ENCODE results near the gene P2RX6.
A peak's percentile ranks its signal among the peaks of the same experiment; 100 is the strongest.

P2RX6 gene

GRCh38 chr22:20980938-20981722 lies 33.8 kb upstream of the P2RX6 start:
- peaks cover 28% of the 10 kb centered on the region for H3K27me3 ChIP-seq (ENCODE audit: control insufficient read depth, insufficient read depth, low read length)
- peak overlapping the region; percentile 84 for H3K4me3 ChIP-seq (ENCODE audit: low read depth, low read length)
- H3K4me1 ChIP-seq (ENCODE audit: control insufficient read depth, insufficient read depth, low read length), result peaks cover 12% of the 10 kb centered on the region; the same call in 1 of the 2 replicates
- peak overlapping the region; percentile 36 for H3K27ac ChIP-seq (ENCODE audit: low read depth, low read length)
- H3K36me3 ChIP-seq (ENCODE audit: control insufficient read depth, insufficient read depth, low read length), result peaks cover 9% of the 10 kb centered on the region
- peaks cover 6% of the 10 kb centered on the region for H3K9me3 ChIP-seq (ENCODE audit: control insufficient read depth, insufficient read depth, low read length)
- no peak overlapping the region for H3K9ac ChIP-seq (ENCODE audit: low read depth, low read length)

- Histone ChIP-seq H3K36me3 (ENCODE audit: control insufficient read depth, insufficient read depth, low read length) (peaks cover 12% of the 10 kb centered on the region), H3K27me3 (ENCODE audit: control insufficient read depth, insufficient read depth, low read length) (peaks cover 25% of the 10 kb centered on the region), H3K4me1 (ENCODE audit: control insufficient read depth, insufficient read depth, low read length) (peaks cover 12% of the 10 kb centered on the region; the same call in 1 of the 2 replicates), H3K27ac (ENCODE audit: low read depth, low read length) (peak within 1 kb of the TSS; percentile 74), H3K9me3 (ENCODE audit: control insufficient read depth, insufficient read depth, low read length) (peaks cover 6% of the 10 kb centered on the region), H3K4me3 (ENCODE audit: low read depth, low read length) (peak within 1 kb of the TSS; percentile 84), H3K9ac (ENCODE audit: low read depth, low read length) (peak within 1 kb of the TSS; percentile 94)
Observed at GRCh38 chr22:20981787-20982562, 33.0 kb upstream of the P2RX6 start, which contains the start of gene LZTR1. TSS of gene LZTR1 (plus strand) at chr22:20982297. CDS start at chr22:20982372, 75 bp downstream.

GRCh38 chr22:20982563-20982882 lies 32.4 kb upstream of the P2RX6 start:
- Histone ChIP-seq H3K4me3 (ENCODE audit: low read depth, low read length) (peak overlapping the region; percentile 84), H3K36me3 (ENCODE audit: control insufficient read depth, insufficient read depth, low read length) (peaks cover 16% of the 10 kb centered on the region), H3K27ac (ENCODE audit: low read depth, low read length) (no peak overlapping the region), H3K27me3 (ENCODE audit: control insufficient read depth, insufficient read depth, low read length) (peaks cover 24% of the 10 kb centered on the region), H3K9ac (ENCODE audit: low read depth, low read length) (peak overlapping the region; percentile 94), H3K9me3 (ENCODE audit: control insufficient read depth, insufficient read depth, low read length) (peaks cover 6% of the 10 kb centered on the region), H3K4me1 (ENCODE audit: control insufficient read depth, insufficient read depth, low read length) (peaks cover 12% of the 10 kb centered on the region; the same call in 1 of the 2 replicates)

GRCh38 chr22:20983081-20983771 lies 31.7 kb upstream of the P2RX6 start:
- peaks cover 6% of the 10 kb centered on the region for H3K9me3 ChIP-seq (ENCODE audit: control insufficient read depth, insufficient read depth, low read length)
- H3K36me3 ChIP-seq (ENCODE audit: control insufficient read depth, insufficient read depth, low read length), result peaks cover 23% of the 10 kb centered on the region
- no peak overlapping the region for H3K9ac ChIP-seq (ENCODE audit: low read depth, low read length)
- H3K4me1 ChIP-seq (ENCODE audit: control insufficient read depth, insufficient read depth, low read length), result peaks cover 12% of the 10 kb centered on the region; the same call in 1 of the 2 replicates
- H3K27me3 ChIP-seq (ENCODE audit: control insufficient read depth, insufficient read depth, low read length), result peaks cover 24% of the 10 kb centered on the region
- H3K4me3 ChIP-seq (ENCODE audit: low read depth, low read length), result peak overlapping the region; percentile 84
- H3K27ac ChIP-seq (ENCODE audit: low read depth, low read length), result no peak overlapping the region

GRCh38 chr22:20985720-20986119 lies 29.2 kb upstream of the P2RX6 start:
- Histone ChIP-seq H3K9ac (ENCODE audit: low read depth, low read length) (no peak overlapping the region), H3K36me3 (ENCODE audit: control insufficient read depth, insufficient read depth, low read length) (peaks cover 30% of the 10 kb centered on the region), H3K4me3 (ENCODE audit: low read depth, low read length) (no peak overlapping the region), H3K4me1 (ENCODE audit: control insufficient read depth, insufficient read depth, low read length) (peaks cover 5% of the 10 kb centered on the region; the same call in 1 of the 2 replicates), H3K9me3 (ENCODE audit: control insufficient read depth, insufficient read depth, low read length) (no peaks in the 10 kb centered on the region), H3K27ac (ENCODE audit: low read depth, low read length) (no peak overlapping the region), H3K27me3 (ENCODE audit: control insufficient read depth, insufficient read depth, low read length) (peaks cover 7% of the 10 kb centered on the region)

GRCh38 chr22:20986365-20986764 lies 28.6 kb upstream of the P2RX6 start:
- H3K9me3 ChIP-seq (ENCODE audit: control insufficient read depth, insufficient read depth, low read length), result no peaks in the 10 kb centered on the region
- H3K4me1 ChIP-seq (ENCODE audit: control insufficient read depth, insufficient read depth, low read length), result peaks cover 3% of the 10 kb centered on the region; the same call in 1 of the 2 replicates
- no peak overlapping the region for H3K9ac ChIP-seq (ENCODE audit: low read depth, low read length)
- peaks cover 5% of the 10 kb centered on the region for H3K27me3 ChIP-seq (ENCODE audit: control insufficient read depth, insufficient read depth, low read length)
- peaks cover 33% of the 10 kb centered on the region for H3K36me3 ChIP-seq (ENCODE audit: control insufficient read depth, insufficient read depth, low read length)
- no peak overlapping the region for H3K27ac ChIP-seq (ENCODE audit: low read depth, low read length)
- H3K4me3 ChIP-seq (ENCODE audit: low read depth, low read length), result no peak overlapping the region

GRCh38 chr22:20987375-20987774 lies 27.6 kb upstream of the P2RX6 start:
- Histone ChIP-seq H3K36me3 (ENCODE audit: control insufficient read depth, insufficient read depth, low read length) (peaks cover 44% of the 10 kb centered on the region), H3K4me1 (ENCODE audit: control insufficient read depth, insufficient read depth, low read length) (no peaks in the 10 kb centered on the region), H3K27ac (ENCODE audit: low read depth, low read length) (no peak overlapping the region), H3K9ac (ENCODE audit: low read depth, low read length) (no peak overlapping the region), H3K9me3 (ENCODE audit: control insufficient read depth, insufficient read depth, low read length) (no peaks in the 10 kb centered on the region), H3K4me3 (ENCODE audit: low read depth, low read length) (no peak overlapping the region), H3K27me3 (ENCODE audit: control insufficient read depth, insufficient read depth, low read length) (peaks cover 5% of the 10 kb centered on the region)

GRCh38 chr22:20988573-20989322 lies 26.2 kb upstream of the P2RX6 start:
- Histone ChIP-seq H3K36me3 (ENCODE audit: control insufficient read depth, insufficient read depth, low read length) (peaks cover 51% of the 10 kb centered on the region), H3K4me1 (ENCODE audit: control insufficient read depth, insufficient read depth, low read length) (no peaks in the 10 kb centered on the region), H3K27ac (ENCODE audit: low read depth, low read length) (no peak overlapping the region), H3K4me3 (ENCODE audit: low read depth, low read length) (no peak overlapping the region), H3K27me3 (ENCODE audit: control insufficient read depth, insufficient read depth, low read length) (no peaks in the 10 kb centered on the region), H3K9ac (ENCODE audit: low read depth, low read length) (no peak overlapping the region), H3K9me3 (ENCODE audit: control insufficient read depth, insufficient read depth, low read length) (no peaks in the 10 kb centered on the region)

- Histone ChIP-seq H3K27me3 (ENCODE audit: control insufficient read depth, insufficient read depth, low read length) (no peaks in the 10 kb centered on the region), H3K4me1 (ENCODE audit: control insufficient read depth, insufficient read depth, low read length) (no peaks in the 10 kb centered on the region), H3K9me3 (ENCODE audit: control insufficient read depth, insufficient read depth, low read length) (no peaks in the 10 kb centered on the region), H3K9ac (ENCODE audit: low read depth, low read length) (no peak overlapping the region), H3K27ac (ENCODE audit: low read depth, low read length) (no peak overlapping the region), H3K36me3 (ENCODE audit: control insufficient read depth, insufficient read depth, low read length) (peaks cover 48% of the 10 kb centered on the region), H3K4me3 (ENCODE audit: low read depth, low read length) (no peak overlapping the region)
Observed at GRCh38 chr22:20989323-20990138, 25.4 kb upstream of the P2RX6 start.
